GM23338 (cell line): Measurements from ENCODE around the gene TRPM1.

ENCODE experiments used
- CREB1 ChIP-seq: fragments of 250-450 bp; sonication (Bioruptor Pico); IDR thresholded peaks from 2 replicates; pipeline ENCODE4 v1.5.0; 2020; ENCODE audit warnings: low read depth, mild to moderate bottlenecking, moderate library complexity
- CTCF ChIP-seq, 2 experiments: fragments of 200-600 bp in 1 of 2; sonication (generic) in 1 of 2; conservative IDR thresholded peaks; 2 replicates each; pipeline versions ENCODE4 v1.5.1 to v1.6.1; 2016 to 2017; ENCODE audit warnings: antibody characterized with exemption in 2 of 2, low read depth in 2 of 2, mild to moderate bottlenecking in 2 of 2, moderate library complexity in 1 of 2
- EZH2phosphoT487 ChIP-seq: fragments of 200-600 bp; sonication (generic); IDR thresholded peaks from one replicate; pipeline ENCODE4 v1.8.1; 2018; ENCODE audit warnings: antibody characterized with exemption; ENCODE audit not compliant: unreplicated experiment
- POLR2AphosphoS5 ChIP-seq: IDR thresholded peaks from 2 replicates; pipeline ENCODE4 v1.6.1; 2016; ENCODE audit warnings: antibody characterized with exemption, low read depth
- REST ChIP-seq: IDR thresholded peaks from one replicate; pipeline ENCODE4 v1.6.1; 2018; ENCODE audit warnings: antibody characterized with exemption; ENCODE audit not compliant: unreplicated experiment

- TF ChIP-seq POLR2AphosphoS5 (no peak), CTCF (conservative IDR thresholded peaks at IDR 0.05; ENCODE audit: low read depth in 2 of 2) (no peak), CREB1 (CRISPR knock-in tag) (no peak), REST (no peak), EZH2phosphoT487 (no peak)
Measured at GRCh38 chr15:31045606-31046005, 55.9 kb downstream of the TRPM1 start.
